ENCODE data around the gene RPH3AL. TPM values are rescaled to one million over a fixed set of nuclear protein-coding genes. Genes with fewer than 3 reads are reported as not detected.

Gene RPH3AL
- total RNA-seq, 1 donor from 2014 or later, result 22.3 TPM

GRCh38 chr17:289409-289808 is 63.2 kb downstream of the RPH3AL start:
- Mint-ChIP-seq H3K36me3 (ENCODE audit: unreplicated experiment) (no peaks in the 10 kb centered on the region), H3K27ac (ENCODE audit: unreplicated experiment) (peak overlapping the region; percentile 13), H3K9me3 (ENCODE audit: unreplicated experiment) (peaks cover 5% of the 10 kb centered on the region), H3K4me3 (ENCODE audit: unreplicated experiment) (no peak overlapping the region), H3K4me1 (ENCODE audit: low read depth, unreplicated experiment) (peaks cover 14% of the 10 kb centered on the region), H3K27me3 (ENCODE audit: unreplicated experiment) (peaks cover 14% of the 10 kb centered on the region)
- DNase-seq, result no peak
- no peak for TF ChIP-seq CTCF (IDR thresholded peaks at IDR 0.05; ENCODE audit: partially characterized antibody, unreplicated experiment)

- H3K4me3 Mint-ChIP-seq (ENCODE audit: unreplicated experiment), result no peak overlapping the region
- TF ChIP-seq CTCF (IDR thresholded peaks at IDR 0.05; ENCODE audit: partially characterized antibody, unreplicated experiment), result no peak
- H3K36me3 Mint-ChIP-seq (ENCODE audit: unreplicated experiment), result no peaks in the 10 kb centered on the region
- H3K4me1 Mint-ChIP-seq (ENCODE audit: low read depth, unreplicated experiment), result peaks cover 15% of the 10 kb centered on the region
- H3K9me3 Mint-ChIP-seq (ENCODE audit: unreplicated experiment), result peaks cover 6% of the 10 kb centered on the region
- H3K27ac Mint-ChIP-seq (ENCODE audit: unreplicated experiment), result no peak overlapping the region
- DNase-seq, result no peak
- peaks cover 16% of the 10 kb centered on the region for H3K27me3 Mint-ChIP-seq (ENCODE audit: unreplicated experiment)
These were observed 63.7 kb downstream of the RPH3AL start for GRCh38 chr17:288802-289356.

- peaks cover 9% of the 10 kb centered on the region for H3K27me3 Mint-ChIP-seq (ENCODE audit: unreplicated experiment)
- TF ChIP-seq CTCF (IDR thresholded peaks at IDR 0.05; ENCODE audit: partially characterized antibody, unreplicated experiment), result no peak
- no peak for DNase-seq
- H3K27ac Mint-ChIP-seq (ENCODE audit: unreplicated experiment), result no peak overlapping the region
- H3K36me3 Mint-ChIP-seq (ENCODE audit: unreplicated experiment), result no peaks in the 10 kb centered on the region
- peaks cover 9% of the 10 kb centered on the region for H3K4me1 Mint-ChIP-seq (ENCODE audit: low read depth, unreplicated experiment)
- peaks cover 3% of the 10 kb centered on the region for H3K9me3 Mint-ChIP-seq (ENCODE audit: unreplicated experiment)
- no peak overlapping the region for H3K4me3 Mint-ChIP-seq (ENCODE audit: unreplicated experiment)
These were observed 66.0 kb downstream of the RPH3AL start for GRCh38 chr17:286571-286970.

GRCh38 chr17:285751-286422 is 66.7 kb downstream of the RPH3AL start:
- Mint-ChIP-seq H3K4me1 (ENCODE audit: low read depth, unreplicated experiment) (peaks cover 8% of the 10 kb centered on the region), H3K9me3 (ENCODE audit: unreplicated experiment) (peaks cover 3% of the 10 kb centered on the region), H3K27ac (ENCODE audit: unreplicated experiment) (no peak overlapping the region), H3K36me3 (ENCODE audit: unreplicated experiment) (no peaks in the 10 kb centered on the region), H3K4me3 (ENCODE audit: unreplicated experiment) (no peak overlapping the region), H3K27me3 (ENCODE audit: unreplicated experiment) (peaks cover 9% of the 10 kb centered on the region)
- no peak for TF ChIP-seq CTCF (IDR thresholded peaks at IDR 0.05; ENCODE audit: partially characterized antibody, unreplicated experiment)
- DNase-seq, result no peak

GRCh38 chr17:284676-285355 is 67.8 kb downstream of the RPH3AL start:
- H3K27me3 Mint-ChIP-seq (ENCODE audit: unreplicated experiment), result peaks cover 9% of the 10 kb centered on the region
- H3K9me3 Mint-ChIP-seq (ENCODE audit: unreplicated experiment), result peaks cover 3% of the 10 kb centered on the region
- H3K4me3 Mint-ChIP-seq (ENCODE audit: unreplicated experiment), result no peak overlapping the region
- peaks cover 4% of the 10 kb centered on the region for H3K4me1 Mint-ChIP-seq (ENCODE audit: low read depth, unreplicated experiment)
- peaks cover 9% of the 10 kb centered on the region for H3K36me3 Mint-ChIP-seq (ENCODE audit: unreplicated experiment)
- no peak for DNase-seq
- TF ChIP-seq CTCF (IDR thresholded peaks at IDR 0.05; ENCODE audit: partially characterized antibody, unreplicated experiment), result no peak
- H3K27ac Mint-ChIP-seq (ENCODE audit: unreplicated experiment), result no peak overlapping the region
